Spleen (tissue), 7 donors: ENCODE results near the gene FN3KRP.

Experiments
- CTCF ChIP-seq, 11 experiments: fragments of 200-600 bp in 7 of 11; fragments of 450-650 bp in 4 of 11; sonication (generic) in 4 of 11; IDR thresholded peaks in 8 of 11; conservative IDR thresholded peaks in 3 of 11; 1 replicate in 7 of 11; 2 replicates in 4 of 11; pipeline versions ENCODE4 v1.4.0 to v1.8.0; 2016 to 2021; ENCODE audit warnings: antibody characterized with exemption in 11 of 11, inconsistent platforms in 4 of 11, mild to moderate bottlenecking in 1 of 11
- POLR2A ChIP-seq, 3 donors: fragments of 450-650 bp; IDR thresholded peaks; one replicate each; pipeline ENCODE4 v1.5.1; 2017; ENCODE audit warnings: antibody characterized with exemption in 3 of 3, mild to moderate bottlenecking in 1 of 3
- donor health status: DM: no; HTN: no; CAD: no; lungs with moderate emphysema.
- donor health status: DM: no; HTN: no; CAD: no.
- donor health status: DM: no; HTN: no; CAD: no.

- TF ChIP-seq POLR2A (IDR thresholded peaks at IDR 0.05) = no peak
- TF ChIP-seq CTCF (IDR thresholded peaks at IDR 0.05 in 8 of 11, conservative IDR thresholded peaks at IDR 0.05 in 3 of 11) = no peak
Measured at GRCh38 chr17:82709676-82710498, 6.6 kb upstream of the FN3KRP start.
